Activated CD4-positive, alpha-beta T cell treated with anti-CD3 and anti-CD28 coated beads for 36 hours (primary cell): ENCODE results near the gene GAPDHS. TPM values are rescaled to one million over a fixed set of nuclear protein-coding genes. Genes with fewer than 3 reads are reported as not detected.

ENCODE experiments used
- ATAC-seq: fragments of 200-7000 bp; cut with Tn5 transposase; one replicate; pipeline ENCODE4 v1.10.0; 2021; ENCODE audit warnings: mild to moderate bottlenecking, moderate library complexity
- CTCF ChIA-PET: fragments of 350-600 bp; sonication (Branson Sonifier 250); formaldehyde crosslinking; loops from one replicate; lab custom pipeline; 2021; ENCODE audit warnings: antibody characterized with exemption; lab: Charles Lee
- POLR2A ChIA-PET: fragments of 350-600 bp; sonication (Branson Sonifier 250); formaldehyde crosslinking; loops from one replicate; lab custom pipeline; 2021; ENCODE audit warnings: antibody characterized with exemption, inconsistent platforms; lab: Charles Lee
- DNase-seq: peaks from one replicate; pipeline ENCODE4 v3.0.0-alpha.2; 2020
- H3K27ac Mint-ChIP-seq: one replicate; pipeline ENCODE4 v1.8.0; 2021; ENCODE audit warnings: mixed read lengths
- H3K27me3 Mint-ChIP-seq: one replicate; pipeline ENCODE4 v1.8.0; 2021; ENCODE audit warnings: mixed read lengths
- H3K36me3 Mint-ChIP-seq: one replicate; pipeline ENCODE4 v1.8.0; 2021; ENCODE audit warnings: low read depth, mixed read lengths
- H3K4me1 Mint-ChIP-seq: one replicate; pipeline ENCODE4 v1.8.0; 2021; ENCODE audit warnings: mixed read lengths
- H3K4me3 Mint-ChIP-seq: one replicate; pipeline ENCODE4 v1.8.0; 2021; ENCODE audit warnings: mild to moderate bottlenecking, moderate library complexity, mixed read lengths
- H3K9me3 Mint-ChIP-seq: one replicate; pipeline ENCODE4 v1.8.0; 2021; ENCODE audit warnings: low read depth, mixed read lengths
- intact Hi-C, 2 experiments: fragments of 100-400 bp; cut with DNase I in 1 of 2; cut with micrococcal nuclease in 1 of 2; formaldehyde crosslinking; loops; one replicate each; pipeline versions ENCODE4 v1.14.2 to v1.15.1; 2022 to 2024; cut with DNase I, micrococcal nuclease
- total RNA-seq, 2 experiments: library from RNA; stranded (reverse); gene quantifications; one replicate each; pipeline ENCODE4 v1.2.3, GENCODE V29; 2021

Gene GAPDHS
- total RNA-seq, 2 experiments from 2014 or later, result not detected

DNA sequence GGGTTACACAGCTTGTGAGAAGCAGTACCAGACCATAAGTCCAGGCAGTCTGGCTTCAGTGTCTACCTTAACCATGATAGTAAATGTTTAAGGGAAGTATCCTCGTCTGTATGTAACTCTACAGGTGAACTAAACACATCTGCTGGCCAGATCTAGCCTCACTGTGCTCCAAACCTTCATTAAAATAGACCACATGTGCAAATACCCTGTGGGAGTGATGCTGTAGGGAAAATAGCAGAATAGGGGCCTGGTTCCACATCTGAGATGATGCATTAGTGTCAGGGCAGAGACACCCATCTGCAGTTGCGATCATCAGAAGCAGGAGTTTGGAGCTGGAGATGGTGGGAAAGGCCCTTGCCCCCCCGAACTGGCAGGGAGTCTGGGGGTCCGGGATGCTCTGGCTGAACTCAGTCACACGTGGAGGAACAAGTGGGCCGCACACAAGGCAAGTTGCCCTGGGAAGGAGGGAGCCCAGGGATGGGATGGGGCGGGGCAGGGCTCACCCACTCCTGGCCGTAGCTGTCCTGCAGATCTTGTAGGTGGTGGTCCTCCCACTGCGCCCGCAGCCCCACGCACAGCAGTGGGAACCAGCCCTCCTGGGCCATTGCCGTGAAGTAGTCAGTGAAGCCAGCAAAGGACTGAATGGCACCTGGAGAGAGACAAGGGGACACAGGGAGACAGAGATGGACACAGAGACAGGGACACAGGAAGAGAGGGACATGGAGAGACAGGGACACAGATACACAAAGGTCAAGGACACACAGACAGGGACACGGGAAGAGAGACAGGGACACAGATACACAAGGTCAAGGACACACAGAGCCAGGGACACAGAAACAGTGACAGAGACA, 19.5 kb downstream of the GAPDHS start:
- ChIA-PET POLR2A (no interaction called here), CTCF (interaction anchor here (1.1 kb wide), 1 partner anchor 40 kb away, joined by 4 read pairs; no protein-coding TSS in a partner anchor)
- DNase-seq (no peak), ATAC-seq (no peak)
- Mint-ChIP-seq H3K27ac (no peak overlapping the region), H3K36me3 (peaks cover 12% of the 10 kb centered on the region), H3K9me3 (no peaks in the 10 kb centered on the region), H3K4me1 (peaks cover 13% of the 10 kb centered on the region), H3K27me3 (peaks cover 4% of the 10 kb centered on the region), H3K4me3 (no peak overlapping the region)
- intact Hi-C loops, result no loop called here

DNA sequence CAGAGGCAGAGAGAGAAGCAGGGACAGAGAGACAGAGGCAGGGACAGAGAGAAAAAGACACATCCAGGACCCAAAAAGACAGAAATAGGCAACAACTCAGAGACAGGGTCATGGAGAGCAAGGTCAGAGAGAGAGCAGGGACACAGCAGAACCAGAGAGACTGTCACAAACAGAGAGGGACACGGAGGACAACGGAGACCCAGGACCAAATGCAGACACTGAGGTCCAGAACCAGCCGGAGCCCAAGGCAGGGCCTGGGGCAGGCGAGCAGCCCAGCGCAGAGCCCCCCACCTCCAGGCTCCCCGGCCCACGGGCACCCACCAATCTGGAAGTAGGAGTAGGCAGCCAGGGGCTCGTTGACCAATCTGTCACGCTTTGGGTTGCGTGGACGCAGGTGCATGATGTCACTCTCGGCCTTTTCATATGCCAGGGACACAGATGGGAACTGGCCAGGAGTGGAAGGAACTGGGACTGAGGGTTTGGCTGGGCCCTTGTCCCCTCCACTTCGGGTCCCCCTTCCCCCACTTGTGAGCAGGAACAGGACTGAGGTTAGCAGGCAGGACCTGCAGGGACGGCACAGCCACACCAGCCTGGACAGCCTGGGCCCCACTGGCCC, 20.2 kb downstream of the GAPDHS start:
- DNase-seq, result no peak
- intact Hi-C loops, result no loop called here
- ChIA-PET CTCF (no interaction called here), POLR2A (no interaction called here)
- H3K4me3 Mint-ChIP-seq, result no peak overlapping the region
- H3K27ac Mint-ChIP-seq, result no peak overlapping the region
- H3K9me3 Mint-ChIP-seq, result no peaks in the 10 kb centered on the region
- peaks cover 13% of the 10 kb centered on the region for H3K4me1 Mint-ChIP-seq
- ATAC-seq, result no peak
- peaks cover 6% of the 10 kb centered on the region for H3K27me3 Mint-ChIP-seq
- H3K36me3 Mint-ChIP-seq, result peaks cover 12% of the 10 kb centered on the region

DNA sequence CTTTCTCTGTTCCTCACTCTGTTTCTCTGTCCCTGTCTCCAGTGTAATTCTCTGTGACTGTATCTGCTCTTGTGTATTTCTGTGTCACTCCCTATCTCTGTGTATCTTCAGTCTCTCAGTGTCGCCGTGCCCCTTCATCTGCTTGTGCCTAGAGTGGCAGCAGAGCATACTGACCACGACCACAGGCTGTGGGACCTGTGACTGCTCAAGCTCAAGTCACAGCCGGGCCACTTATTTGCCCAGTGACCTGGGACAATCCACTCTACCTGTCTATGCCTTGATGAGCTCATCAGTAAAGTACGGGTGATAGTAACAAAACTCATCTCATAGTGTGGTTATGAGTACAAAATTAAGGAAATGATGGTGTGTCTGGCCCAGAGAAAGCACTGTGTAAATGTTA, 20.8 kb downstream of the GAPDHS start:
- intact Hi-C loops, result no loop called here
- ATAC-seq, result no peak
- no peak overlapping the region for H3K27ac Mint-ChIP-seq
- DNase-seq, result no peak
- no peak overlapping the region for H3K4me3 Mint-ChIP-seq
- CTCF ChIA-PET, result no interaction called here
- no peaks in the 10 kb centered on the region for H3K9me3 Mint-ChIP-seq
- H3K4me1 Mint-ChIP-seq, result peaks cover 11% of the 10 kb centered on the region
- POLR2A ChIA-PET, result no interaction called here
- H3K27me3 Mint-ChIP-seq, result peaks cover 10% of the 10 kb centered on the region
- H3K36me3 Mint-ChIP-seq, result peaks cover 10% of the 10 kb centered on the region

DNA sequence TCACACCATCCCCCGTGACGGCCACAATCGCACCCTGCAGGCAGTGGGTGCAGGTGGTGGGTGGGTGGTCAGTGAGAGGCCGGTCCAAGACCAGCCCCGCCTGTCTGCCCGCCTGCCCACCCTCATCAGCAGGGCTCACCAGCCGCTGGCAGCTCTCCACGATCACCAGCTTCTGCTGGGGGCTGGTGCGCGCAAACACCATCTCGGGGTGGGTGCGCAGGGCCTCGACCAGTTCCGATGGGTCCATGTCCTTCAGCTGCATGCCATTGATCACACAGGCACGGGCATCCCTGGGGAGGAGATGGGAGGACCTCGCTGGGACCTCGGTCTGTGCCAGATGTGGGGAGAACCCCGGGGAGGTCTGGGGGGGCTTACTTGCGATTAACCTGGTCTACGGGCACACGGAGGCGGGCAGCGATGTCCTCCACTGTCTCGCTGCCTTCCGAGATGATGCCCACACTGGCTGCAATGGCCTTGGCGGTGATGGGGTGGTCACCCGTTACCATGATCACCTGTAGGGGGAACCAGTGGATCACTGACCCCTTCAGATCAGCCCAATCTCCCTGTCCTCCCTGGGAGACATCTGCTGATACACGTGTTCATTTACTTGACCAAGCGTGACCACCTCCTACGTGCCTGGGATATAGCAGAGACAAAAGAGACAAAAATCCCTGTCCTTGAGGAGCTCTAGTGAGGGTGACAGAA, 22.2 kb downstream of the GAPDHS start:
- Mint-ChIP-seq H3K27ac (no peak overlapping the region), H3K27me3 (peaks cover 20% of the 10 kb centered on the region), H3K9me3 (no peaks in the 10 kb centered on the region), H3K4me1 (peaks cover 8% of the 10 kb centered on the region), H3K4me3 (no peak overlapping the region), H3K36me3 (peaks cover 5% of the 10 kb centered on the region)
- CTCF ChIA-PET, result interaction anchor here (0.7 to 2.5 kb wide), 6 partner anchors 37 to 333 kb away, joined by 3 to 8 read pairs (median 4); no protein-coding TSS in a partner anchor
- POLR2A ChIA-PET, result no interaction called here
- no peak for DNase-seq
- intact Hi-C loops, result no loop called here
- ATAC-seq, result no peak

DNA sequence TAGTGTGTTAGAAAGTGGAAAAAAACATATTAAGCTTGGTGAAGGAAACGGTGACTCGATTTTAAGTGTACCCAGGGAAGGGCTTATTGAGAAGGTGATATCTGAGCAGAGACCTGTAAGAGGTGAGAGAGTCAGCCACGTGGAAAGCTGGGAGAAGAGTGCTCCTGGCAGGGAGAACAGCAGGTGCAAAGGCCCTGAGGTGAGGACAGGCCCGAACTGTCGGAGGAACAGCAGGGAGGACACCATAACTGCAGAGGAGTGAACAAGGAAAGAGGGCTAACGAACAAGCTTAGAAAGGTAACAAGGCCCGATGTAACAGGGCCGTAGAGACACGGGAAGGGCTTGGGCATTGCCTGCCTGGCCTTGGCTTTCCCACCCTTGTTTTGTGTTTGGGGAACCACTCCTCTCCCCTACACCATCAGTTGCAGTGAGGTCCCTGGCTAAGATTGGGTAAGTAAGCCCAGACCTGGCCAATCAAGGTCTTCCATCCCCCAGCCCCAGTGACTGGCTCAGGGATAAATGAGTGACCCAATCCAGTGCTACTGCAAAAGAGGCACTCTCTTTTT, 22.9 kb downstream of the GAPDHS start:
- no peak overlapping the region for H3K4me3 Mint-ChIP-seq
- intact Hi-C loops, result no loop called here
- no peak for ATAC-seq
- H3K4me1 Mint-ChIP-seq, result peaks cover 8% of the 10 kb centered on the region
- no peak for DNase-seq
- peaks cover 27% of the 10 kb centered on the region for H3K27me3 Mint-ChIP-seq
- H3K36me3 Mint-ChIP-seq, result no peaks in the 10 kb centered on the region
- ChIA-PET CTCF (interaction anchor here (0.7 to 2.5 kb wide), 7 partner anchors 9 to 97 kb away, joined by 3 to 8 read pairs (median 4); no protein-coding TSS in a partner anchor), POLR2A (no interaction called here)
- no peaks in the 10 kb centered on the region for H3K9me3 Mint-ChIP-seq
- no peak overlapping the region for H3K27ac Mint-ChIP-seq

DNA sequence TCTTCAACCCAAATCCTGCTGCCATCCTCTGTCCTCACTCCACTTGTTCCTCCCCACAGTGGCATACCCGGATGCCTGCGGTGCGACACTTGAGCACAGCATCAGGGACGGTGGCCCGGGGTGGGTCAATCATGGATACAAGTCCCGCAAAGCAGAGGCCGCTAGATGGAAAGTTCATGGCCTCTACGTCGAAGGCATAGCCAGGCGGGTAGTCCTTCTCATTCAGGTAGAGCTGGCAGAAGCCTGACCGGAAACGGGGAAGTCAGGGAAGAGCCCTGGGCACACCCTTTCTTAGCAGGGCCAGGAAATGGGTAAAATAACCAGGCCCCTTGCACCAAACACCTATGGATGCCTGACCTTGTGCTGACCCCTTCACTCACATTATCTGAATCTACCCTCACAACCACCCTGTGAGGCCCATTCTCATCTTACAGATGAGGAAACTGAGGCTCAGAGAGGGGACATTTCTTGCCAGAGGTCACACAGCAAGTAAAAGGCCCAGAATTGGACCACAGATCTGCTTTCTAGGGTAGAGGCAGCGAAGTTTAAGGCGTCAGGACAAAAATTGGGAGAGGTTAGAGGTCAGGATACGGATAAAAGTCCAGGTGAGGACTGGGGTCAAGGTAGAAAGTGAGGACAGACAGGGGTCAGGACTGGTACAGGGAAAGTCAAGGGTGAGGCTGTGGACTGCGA, 23.7 kb downstream of the GAPDHS start:
- Mint-ChIP-seq H3K4me1 (peaks cover 8% of the 10 kb centered on the region), H3K9me3 (no peaks in the 10 kb centered on the region), H3K27me3 (peaks cover 33% of the 10 kb centered on the region), H3K4me3 (peak overlapping the region; percentile 26), H3K27ac (no peak overlapping the region), H3K36me3 (no peaks in the 10 kb centered on the region)
- no peak for DNase-seq
- intact Hi-C loops, result no loop called here
- ChIA-PET POLR2A (no interaction called here), CTCF (interaction anchor here (0.6 to 3.0 kb wide), 5 partner anchors 8 to 374 kb away, joined by 3 to 18 read pairs (median 4); no protein-coding TSS in a partner anchor)
- ATAC-seq, result no peak

DNA sequence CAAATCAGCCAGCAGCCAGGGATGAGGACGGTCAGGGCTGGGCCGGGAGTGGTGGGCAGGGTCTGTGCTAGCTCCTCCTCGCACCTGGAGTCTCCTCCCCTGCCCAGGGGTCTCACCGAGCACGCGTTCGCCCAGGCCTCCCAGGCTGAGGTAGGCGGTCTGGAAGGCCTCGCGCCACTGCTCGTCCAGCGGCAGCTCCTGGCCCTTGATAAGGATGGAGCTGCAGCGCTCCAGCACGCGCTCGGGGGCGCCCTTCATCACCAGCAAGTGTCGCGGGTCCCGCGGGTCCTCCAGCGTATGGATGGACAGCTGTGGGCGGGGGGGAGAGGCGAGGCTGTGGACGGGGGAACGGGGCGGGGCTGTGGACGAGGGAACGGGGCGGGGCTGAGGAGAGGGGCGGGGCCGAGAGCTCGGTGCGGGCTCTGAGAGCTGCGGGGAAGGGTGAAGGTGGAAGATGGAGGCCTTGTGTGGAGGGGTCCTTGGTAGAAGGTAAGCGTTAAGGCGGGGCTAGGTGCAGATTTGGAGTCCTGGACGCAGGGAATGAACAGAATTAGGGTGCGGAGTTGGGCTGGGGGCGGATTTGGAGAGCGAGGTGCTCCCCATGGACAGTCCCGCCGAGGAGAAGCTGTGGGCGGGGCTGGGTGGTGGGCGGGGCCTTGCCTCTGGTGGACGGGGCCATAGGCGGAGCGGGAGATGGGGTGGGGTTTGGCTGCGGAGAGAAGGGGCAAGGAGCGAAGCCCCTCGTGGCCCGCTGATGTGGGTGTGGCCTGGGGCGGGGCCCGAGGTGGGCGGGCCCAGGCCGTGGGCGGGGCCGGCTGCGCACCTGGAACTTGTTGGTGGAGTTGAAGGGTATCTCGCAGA, 24.5 kb downstream of the GAPDHS start:
- Mint-ChIP-seq H3K9me3 (no peaks in the 10 kb centered on the region), H3K4me3 (peak overlapping the region; percentile 63), H3K27me3 (peaks cover 38% of the 10 kb centered on the region), H3K27ac (no peak overlapping the region), H3K36me3 (no peaks in the 10 kb centered on the region), H3K4me1 (peaks cover 8% of the 10 kb centered on the region)
- ChIA-PET CTCF (interaction anchor here (0.6 to 3.0 kb wide), 5 partner anchors 9 to 373 kb away, joined by 3 to 18 read pairs (median 3); no protein-coding TSS in a partner anchor), POLR2A (interaction anchor here (0.7 kb wide), 1 partner anchor 40 kb away, joined by 3 read pairs; no protein-coding TSS in a partner anchor)
- peak; percentile 75 for DNase-seq
- intact Hi-C loops, result no loop called here
- peak; percentile 78 for ATAC-seq

DNA sequence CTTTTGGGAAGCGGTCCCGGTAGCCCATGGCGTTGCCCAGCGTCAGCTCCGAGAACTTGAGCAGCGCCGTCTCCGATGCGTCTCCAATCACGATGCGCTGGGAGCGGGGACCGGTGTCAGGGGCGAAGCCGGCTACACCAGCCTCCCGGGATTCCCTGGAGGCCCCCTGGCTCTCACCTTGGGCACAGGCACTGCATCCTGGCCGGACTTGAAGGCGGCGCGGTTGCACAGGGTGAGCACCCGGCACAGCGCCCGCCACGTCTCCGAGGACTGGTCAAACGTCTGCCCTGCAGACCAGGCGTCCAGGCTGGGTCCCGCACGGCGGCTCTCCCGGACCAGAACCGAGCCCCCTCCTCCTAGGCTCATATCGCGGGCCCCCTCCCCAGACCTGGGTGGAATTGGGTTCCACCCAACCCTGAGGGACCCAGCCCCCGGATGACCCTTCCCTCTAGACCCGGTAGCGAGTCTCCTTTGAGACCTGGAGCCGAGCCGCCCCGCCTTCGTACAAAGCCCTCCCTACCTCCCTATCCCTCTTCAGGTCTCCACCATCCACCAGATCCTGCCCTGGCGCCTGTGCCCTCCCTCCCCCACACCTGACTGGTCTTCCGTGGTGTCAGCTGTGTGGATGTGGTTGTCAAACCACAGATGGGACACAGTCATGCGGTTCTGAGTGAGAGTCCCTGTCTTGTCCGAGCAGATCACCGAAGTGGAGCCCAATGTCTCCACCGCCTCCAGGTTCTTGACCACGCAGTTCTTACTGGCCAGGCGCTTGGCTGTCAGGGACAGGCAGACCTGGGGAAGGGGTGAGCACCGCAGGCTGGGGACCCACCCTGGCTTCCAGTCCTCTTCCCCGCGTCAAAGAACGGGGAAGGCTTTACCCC, 25.4 kb downstream of the GAPDHS start:
- CTCF ChIA-PET, result interaction anchor here (0.8 to 3.0 kb wide), 2 partner anchors 10 to 48 kb away, joined by 3 to 18 read pairs; no protein-coding TSS in a partner anchor
- Mint-ChIP-seq H3K27me3 (peaks cover 44% of the 10 kb centered on the region), H3K9me3 (no peaks in the 10 kb centered on the region), H3K4me3 (no peak overlapping the region), H3K27ac (no peak overlapping the region), H3K36me3 (no peaks in the 10 kb centered on the region), H3K4me1 (peaks cover 8% of the 10 kb centered on the region)
- DNase-seq, result no peak
- intact Hi-C loops, result no loop called here
- POLR2A ChIA-PET, result interaction anchor here (0.7 kb wide), 1 partner anchor 39 kb away, joined by 3 read pairs; no protein-coding TSS in a partner anchor
- ATAC-seq, result no peak

DNA sequence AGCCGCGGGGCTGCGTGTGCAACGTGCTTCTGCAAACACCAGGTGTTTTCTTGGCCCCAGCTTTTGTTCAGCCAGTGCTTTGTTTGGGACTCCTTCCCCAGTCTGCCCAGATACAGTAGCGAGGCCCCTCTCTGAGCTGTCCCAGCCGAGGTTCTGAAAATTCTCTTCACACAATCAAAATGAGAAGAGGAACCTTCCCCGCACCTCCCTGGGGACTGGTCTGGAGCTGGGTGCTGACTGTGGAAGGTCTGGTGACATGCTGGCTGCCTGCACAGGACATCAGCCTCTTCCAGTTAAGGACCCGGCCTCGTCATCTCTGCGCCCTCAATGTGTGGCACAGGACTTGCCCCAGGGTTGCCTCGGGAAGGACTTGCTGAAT, 26.0 kb downstream of the GAPDHS start:
- Mint-ChIP-seq H3K4me1 (peaks cover 8% of the 10 kb centered on the region), H3K4me3 (no peak overlapping the region), H3K27me3 (peaks cover 44% of the 10 kb centered on the region), H3K36me3 (no peaks in the 10 kb centered on the region), H3K27ac (no peak overlapping the region), H3K9me3 (no peaks in the 10 kb centered on the region)
- DNase-seq (no peak), ATAC-seq (no peak)
- intact Hi-C loops, result no loop called here
- ChIA-PET POLR2A (no interaction called here), CTCF (interaction anchor here (3.0 kb wide), 1 partner anchor 10 kb away, joined by 18 read pairs; no protein-coding TSS in a partner anchor)
